ENCODE data around the gene NSD1.

- TF ChIP-seq, protein P1, sequence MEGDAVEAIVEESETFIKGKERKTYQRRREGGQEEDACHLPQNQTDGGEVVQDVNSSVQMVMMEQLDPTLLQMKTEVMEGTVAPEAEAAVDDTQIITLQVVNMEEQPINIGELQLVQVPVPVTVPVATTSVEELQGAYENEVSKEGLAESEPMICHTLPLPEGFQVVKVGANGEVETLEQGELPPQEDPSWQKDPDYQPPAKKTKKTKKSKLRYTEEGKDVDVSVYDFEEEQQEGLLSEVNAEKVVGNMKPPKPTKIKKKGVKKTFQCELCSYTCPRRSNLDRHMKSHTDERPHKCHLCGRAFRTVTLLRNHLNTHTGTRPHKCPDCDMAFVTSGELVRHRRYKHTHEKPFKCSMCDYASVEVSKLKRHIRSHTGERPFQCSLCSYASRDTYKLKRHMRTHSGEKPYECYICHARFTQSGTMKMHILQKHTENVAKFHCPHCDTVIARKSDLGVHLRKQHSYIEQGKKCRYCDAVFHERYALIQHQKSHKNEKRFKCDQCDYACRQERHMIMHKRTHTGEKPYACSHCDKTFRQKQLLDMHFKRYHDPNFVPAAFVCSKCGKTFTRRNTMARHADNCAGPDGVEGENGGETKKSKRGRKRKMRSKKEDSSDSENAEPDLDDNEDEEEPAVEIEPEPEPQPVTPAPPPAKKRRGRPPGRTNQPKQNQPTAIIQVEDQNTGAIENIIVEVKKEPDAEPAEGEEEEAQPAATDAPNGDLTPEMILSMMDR (IDR thresholded peaks at IDR 0.05): no peak
- TF ChIP-seq POLR2A (IDR thresholded peaks at IDR 0.05): no peak
Observed at GRCh38 chr5:177222269-177222668, 88.7 kb downstream of the NSD1 start.

Measured in esophagus squamous epithelium (tissue), 4 donors.